ENCODE measurements around the gene USF3. TPM values are rescaled to one million over a fixed set of nuclear protein-coding genes. Genes with fewer than 3 reads are reported as not detected.

Gene USF3
- polyA plus RNA-seq, 1 donor from 2014 or later: 15.4 TPM

DNA sequence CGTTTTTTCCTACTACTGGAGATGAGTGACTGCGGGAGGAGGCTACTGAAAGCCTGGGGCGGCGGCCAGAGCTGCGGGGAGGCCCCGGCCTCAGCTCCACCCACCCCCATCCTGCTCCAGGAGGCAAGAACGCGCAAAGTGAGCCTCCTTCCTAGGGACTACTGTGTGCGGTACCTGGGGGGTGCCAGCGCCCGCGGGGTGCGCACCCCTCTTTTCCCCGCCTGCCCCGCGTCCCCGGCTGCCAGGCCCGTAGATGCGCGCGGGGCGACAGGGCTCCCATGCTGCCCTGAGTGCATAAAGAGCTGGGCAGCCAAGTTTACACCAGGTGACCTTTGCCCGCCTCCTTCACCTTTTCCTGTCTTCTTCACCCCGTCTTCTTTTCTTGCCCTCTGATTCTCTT lies 2.5 kb upstream of the USF3 start:
- TF ChIP-seq POLR2AphosphoS5 (IDR thresholded peaks at IDR 0.05): no peak
- TF ChIP-seq EZH2 (IDR thresholded peaks at IDR 0.05; ENCODE audit: borderline replicate concordance, insufficient read depth, low read length, poor library complexity, severe bottlenecking): no peak
- no peak for TF ChIP-seq SMC3 (conservative IDR thresholded peaks at IDR 0.05; ENCODE audit: poor library complexity)
- TF ChIP-seq EP300 (conservative IDR thresholded peaks at IDR 0.05; ENCODE audit: poor library complexity, severe bottlenecking): no peak
- Histone ChIP-seq H3K79me2 (replicated peaks; ENCODE audit: insufficient read depth, low read length) (peaks cover 14% of the 10 kb centered on the region), H2AFZ (ENCODE audit: low read depth, low read length) (no peak overlapping the region), H4K20me1 (ENCODE audit: insufficient read depth) (no peaks in the 10 kb centered on the region), H3K9me3 (ENCODE audit: low read length) (no peaks in the 10 kb centered on the region), H3K4me2 (ENCODE audit: low read length) (no peak overlapping the region), H3K27ac (ENCODE audit: low read length) (no peak overlapping the region), H3K36me3 (ENCODE audit: insufficient read depth, low read length) (no peaks in the 10 kb centered on the region), H3F3A (ENCODE audit: insufficient read depth, low read length, poor library complexity, severe bottlenecking) (no peaks in the 10 kb centered on the region), H3K27me3 (ENCODE audit: insufficient read depth, low read depth, low read length) (no peaks in the 10 kb centered on the region), H3K9me2 (ENCODE audit: insufficient read depth, low read length) (no peaks in the 10 kb centered on the region), H3K4me3 (ENCODE audit: low read length) (no peak overlapping the region), H3K9ac (ENCODE audit: low read length) (no peak overlapping the region)

DNA sequence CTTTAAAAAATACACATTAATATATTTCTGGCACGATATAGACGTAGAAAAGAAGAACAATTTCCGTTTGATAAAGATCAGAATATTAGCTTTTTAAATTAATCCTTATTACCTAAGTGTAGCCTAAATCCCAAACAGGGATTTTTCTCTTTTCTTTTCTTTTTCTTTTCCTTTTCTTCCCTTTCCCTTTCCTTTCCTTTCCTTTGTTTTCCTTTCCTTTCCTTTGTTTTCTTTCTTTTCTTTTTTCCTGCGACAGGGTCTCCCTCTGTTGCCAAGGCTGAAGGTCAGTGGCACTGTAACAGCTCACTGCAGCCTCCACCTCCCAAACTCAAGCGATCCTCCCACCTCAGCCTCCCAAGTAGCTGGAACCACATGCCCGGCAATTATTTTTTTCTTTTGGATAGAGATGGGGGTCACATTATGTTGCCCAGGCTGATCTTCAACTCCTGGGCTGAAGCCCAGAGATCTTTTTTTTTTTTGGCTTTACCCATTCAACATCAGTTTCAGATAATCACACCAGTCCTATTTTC lies 1.8 kb upstream of the USF3 start:
- Histone ChIP-seq H3F3A (ENCODE audit: insufficient read depth, low read length, poor library complexity, severe bottlenecking) (no peaks in the 10 kb centered on the region), H3K9me3 (ENCODE audit: low read length) (no peaks in the 10 kb centered on the region), H3K4me2 (ENCODE audit: low read length) (peak overlapping the region; percentile 86), H2AFZ (ENCODE audit: low read depth, low read length) (no peak overlapping the region), H3K9ac (ENCODE audit: low read length) (no peak overlapping the region), H3K4me3 (ENCODE audit: low read length) (peak overlapping the region; percentile 77), H3K27ac (ENCODE audit: low read length) (no peak overlapping the region), H4K20me1 (ENCODE audit: insufficient read depth) (no peaks in the 10 kb centered on the region), H3K27me3 (ENCODE audit: insufficient read depth, low read depth, low read length) (no peaks in the 10 kb centered on the region), H3K9me2 (ENCODE audit: insufficient read depth, low read length) (no peaks in the 10 kb centered on the region), H3K36me3 (ENCODE audit: insufficient read depth, low read length) (no peaks in the 10 kb centered on the region), H3K79me2 (replicated peaks; ENCODE audit: insufficient read depth, low read length) (peaks cover 21% of the 10 kb centered on the region)
- TF ChIP-seq SMC3 (conservative IDR thresholded peaks at IDR 0.05; ENCODE audit: poor library complexity): no peak
- TF ChIP-seq RAD21 (conservative IDR thresholded peaks at IDR 0.05): no peak
- TF ChIP-seq TAF1 (IDR thresholded peaks at IDR 0.05; ENCODE audit: low read depth): no peak
- TF ChIP-seq, protein P1, sequence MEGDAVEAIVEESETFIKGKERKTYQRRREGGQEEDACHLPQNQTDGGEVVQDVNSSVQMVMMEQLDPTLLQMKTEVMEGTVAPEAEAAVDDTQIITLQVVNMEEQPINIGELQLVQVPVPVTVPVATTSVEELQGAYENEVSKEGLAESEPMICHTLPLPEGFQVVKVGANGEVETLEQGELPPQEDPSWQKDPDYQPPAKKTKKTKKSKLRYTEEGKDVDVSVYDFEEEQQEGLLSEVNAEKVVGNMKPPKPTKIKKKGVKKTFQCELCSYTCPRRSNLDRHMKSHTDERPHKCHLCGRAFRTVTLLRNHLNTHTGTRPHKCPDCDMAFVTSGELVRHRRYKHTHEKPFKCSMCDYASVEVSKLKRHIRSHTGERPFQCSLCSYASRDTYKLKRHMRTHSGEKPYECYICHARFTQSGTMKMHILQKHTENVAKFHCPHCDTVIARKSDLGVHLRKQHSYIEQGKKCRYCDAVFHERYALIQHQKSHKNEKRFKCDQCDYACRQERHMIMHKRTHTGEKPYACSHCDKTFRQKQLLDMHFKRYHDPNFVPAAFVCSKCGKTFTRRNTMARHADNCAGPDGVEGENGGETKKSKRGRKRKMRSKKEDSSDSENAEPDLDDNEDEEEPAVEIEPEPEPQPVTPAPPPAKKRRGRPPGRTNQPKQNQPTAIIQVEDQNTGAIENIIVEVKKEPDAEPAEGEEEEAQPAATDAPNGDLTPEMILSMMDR (IDR thresholded peaks at IDR 0.05; ENCODE audit: poor library complexity, severe bottlenecking): no peak
- no peak for TF ChIP-seq POLR2AphosphoS5 (IDR thresholded peaks at IDR 0.05)
- no peak for TF ChIP-seq MXI1 (conservative IDR thresholded peaks at IDR 0.05; ENCODE audit: poor library complexity, severe bottlenecking)
- TF ChIP-seq, protein P2, sequence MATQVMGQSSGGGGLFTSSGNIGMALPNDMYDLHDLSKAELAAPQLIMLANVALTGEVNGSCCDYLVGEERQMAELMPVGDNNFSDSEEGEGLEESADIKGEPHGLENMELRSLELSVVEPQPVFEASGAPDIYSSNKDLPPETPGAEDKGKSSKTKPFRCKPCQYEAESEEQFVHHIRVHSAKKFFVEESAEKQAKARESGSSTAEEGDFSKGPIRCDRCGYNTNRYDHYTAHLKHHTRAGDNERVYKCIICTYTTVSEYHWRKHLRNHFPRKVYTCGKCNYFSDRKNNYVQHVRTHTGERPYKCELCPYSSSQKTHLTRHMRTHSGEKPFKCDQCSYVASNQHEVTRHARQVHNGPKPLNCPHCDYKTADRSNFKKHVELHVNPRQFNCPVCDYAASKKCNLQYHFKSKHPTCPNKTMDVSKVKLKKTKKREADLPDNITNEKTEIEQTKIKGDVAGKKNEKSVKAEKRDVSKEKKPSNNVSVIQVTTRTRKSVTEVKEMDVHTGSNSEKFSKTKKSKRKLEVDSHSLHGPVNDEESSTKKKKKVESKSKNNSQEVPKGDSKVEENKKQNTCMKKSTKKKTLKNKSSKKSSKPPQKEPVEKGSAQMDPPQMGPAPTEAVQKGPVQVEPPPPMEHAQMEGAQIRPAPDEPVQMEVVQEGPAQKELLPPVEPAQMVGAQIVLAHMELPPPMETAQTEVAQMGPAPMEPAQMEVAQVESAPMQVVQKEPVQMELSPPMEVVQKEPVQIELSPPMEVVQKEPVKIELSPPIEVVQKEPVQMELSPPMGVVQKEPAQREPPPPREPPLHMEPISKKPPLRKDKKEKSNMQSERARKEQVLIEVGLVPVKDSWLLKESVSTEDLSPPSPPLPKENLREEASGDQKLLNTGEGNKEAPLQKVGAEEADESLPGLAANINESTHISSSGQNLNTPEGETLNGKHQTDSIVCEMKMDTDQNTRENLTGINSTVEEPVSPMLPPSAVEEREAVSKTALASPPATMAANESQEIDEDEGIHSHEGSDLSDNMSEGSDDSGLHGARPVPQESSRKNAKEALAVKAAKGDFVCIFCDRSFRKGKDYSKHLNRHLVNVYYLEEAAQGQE (IDR thresholded peaks at IDR 0.05; ENCODE audit: borderline replicate concordance): no peak
- no peak for TF ChIP-seq EP300 (conservative IDR thresholded peaks at IDR 0.05; ENCODE audit: poor library complexity, severe bottlenecking)
- TF ChIP-seq EZH2 (IDR thresholded peaks at IDR 0.05; ENCODE audit: borderline replicate concordance, insufficient read depth, low read length, poor library complexity, severe bottlenecking): no peak

Data from neural cell (in vitro differentiated cells).